ENCODE results near the gene SERTAD3.

Gene SERTAD3

GRCh38 chr19:40422748-40423566, 21.2 kb downstream of the SERTAD3 start:
- TF ChIP-seq CTCF (conservative IDR thresholded peaks at IDR 0.05; ENCODE audit: low read depth, low read length): no peak
- no peak overlapping the region for H3K4me3 ChIP-seq (ENCODE audit: low read length)
- DNase-seq (ENCODE audit: low read depth): no peak

GRCh38 chr19:40421993-40422747, 22.0 kb downstream of the SERTAD3 start:
- H3K4me3 ChIP-seq (ENCODE audit: low read length): no peak overlapping the region
- no peak for TF ChIP-seq CTCF (conservative IDR thresholded peaks at IDR 0.05; ENCODE audit: low read depth, low read length)
- no peak for DNase-seq (ENCODE audit: low read depth)

GRCh38 chr19:40420766-40421765, 23.1 kb downstream of the SERTAD3 start:
- peak; percentile 68 for DNase-seq (ENCODE audit: low read depth)
- H3K4me3 ChIP-seq (ENCODE audit: low read length): peak overlapping the region; percentile 65

GRCh38 chr19:40420451-40420765, 23.7 kb downstream of the SERTAD3 start:
- no peak for TF ChIP-seq CTCF (conservative IDR thresholded peaks at IDR 0.05; ENCODE audit: low read depth, low read length)
- peak overlapping the region; percentile 65 for H3K4me3 ChIP-seq (ENCODE audit: low read length)
- no peak for DNase-seq (ENCODE audit: low read depth)

More at GRCh38 chr19:40420766-40421765, 23.1 kb downstream of the SERTAD3 start:
- TF ChIP-seq CTCF (conservative IDR thresholded peaks at IDR 0.05; ENCODE audit: low read depth, low read length): peak; percentile 97

- no peak overlapping the region for H3K4me3 ChIP-seq (ENCODE audit: low read length)
- TF ChIP-seq CTCF (conservative IDR thresholded peaks at IDR 0.05; ENCODE audit: low read depth, low read length): no peak
- no peak for DNase-seq (ENCODE audit: low read depth)
Observed at GRCh38 chr19:40419780-40420179, 24.4 kb downstream of the SERTAD3 start.

- no peak for TF ChIP-seq CTCF (conservative IDR thresholded peaks at IDR 0.05; ENCODE audit: low read depth, low read length)
- no peak overlapping the region for H3K4me3 ChIP-seq (ENCODE audit: low read length)
- DNase-seq (ENCODE audit: low read depth): no peak
Observed at GRCh38 chr19:40419066-40419612, 25.0 kb downstream of the SERTAD3 start.

All from retinal pigment epithelial cell (primary cell).